VCaP (cell line): Measurements from ENCODE around the gene TRIP11.
A peak's percentile ranks its signal among the peaks of the same experiment; 100 is the strongest.

Source experiments
- H3K27ac ChIP-seq: fragments of 450-650 bp; 2 replicates; pipeline ENCODE4 v1.5.1; 2017
- CTCF ChIP-seq: fragments of 450-650 bp; conservative IDR thresholded peaks from 2 replicates; pipeline ENCODE4 v1.5.1; 2017; ENCODE audit warnings: mild to moderate bottlenecking, moderate library complexity

TRIP11 gene

GRCh38 chr14:91983588-91983987, 56.3 kb downstream of the TRIP11 start:
- no peak for TF ChIP-seq CTCF
- H3K27ac ChIP-seq, result no peak overlapping the region

- H3K27ac ChIP-seq, result no peak overlapping the region
- TF ChIP-seq CTCF, result no peak
These were observed 59.7 kb downstream of the TRIP11 start for GRCh38 chr14:91980157-91980556.

- TF ChIP-seq CTCF, result no peak
- H3K27ac ChIP-seq, result no peak overlapping the region
These were observed 62.0 kb downstream of the TRIP11 start for GRCh38 chr14:91977884-91978283.

GRCh38 chr14:91975763-91976162, 64.1 kb downstream of the TRIP11 start:
- TF ChIP-seq CTCF, result no peak
- no peak overlapping the region; the same call in 1 of the 2 replicates for H3K27ac ChIP-seq

- H3K27ac ChIP-seq, result no peak overlapping the region
- no peak for TF ChIP-seq CTCF
These were observed 68.6 kb downstream of the TRIP11 start for GRCh38 chr14:91971188-91971778.

GRCh38 chr14:91968280-91968679, 71.6 kb downstream of the TRIP11 start:
- peak overlapping the region; percentile 29; the same call in 1 of the 2 replicates for H3K27ac ChIP-seq
- TF ChIP-seq CTCF, result 0 out of 2 replicates have a peak, but pooled peaks have one; percentile 10

GRCh38 chr14:91964724-91965123, 75.1 kb downstream of the TRIP11 start:
- H3K27ac ChIP-seq, result no peak overlapping the region
- no peak for TF ChIP-seq CTCF
